Sigmoid colon (tissue), 7 donors: ENCODE results near the gene BPIFA1. TPM values are rescaled to one million over a fixed set of nuclear protein-coding genes. Genes with fewer than 3 reads are reported as not detected.

Experiments
- DNase-seq: peaks from one replicate; pipeline ENCODE4 v3.0.0-alpha.2; 2019
- H3K27ac ChIP-seq, 4 donors: fragments of 200-600 bp; sonication (generic); one replicate each; pipeline ENCODE4 v1.5.1; 2016 to 2019; ENCODE audit warnings: mild to moderate bottlenecking in 1 of 4
- H3K27me3 ChIP-seq, 3 donors: fragments of 200-600 bp; sonication (generic); one replicate each; pipeline ENCODE4 v1.5.1; 2019; ENCODE audit warnings: mild to moderate bottlenecking in 1 of 3
- H3K36me3 ChIP-seq, 4 donors: fragments of 200-600 bp; sonication (generic); one replicate each; pipeline ENCODE4 v1.5.1; 2016 to 2019
- H3K4me1 ChIP-seq, 4 donors: fragments of 200-600 bp; sonication (generic); one replicate each; pipeline ENCODE4 v1.5.1; 2017 to 2019
- H3K4me3 ChIP-seq, 4 donors: fragments of 200-600 bp; sonication (generic); one replicate each; pipeline ENCODE4 v1.5.1; 2017 to 2019; ENCODE audit warnings: mild to moderate bottlenecking in 2 of 4, moderate library complexity in 1 of 4
- H3K9me3 ChIP-seq, 4 donors: fragments of 200-600 bp in 3 of 4; sonication (generic) in 3 of 4; one replicate each; pipeline versions ENCODE4 v1.5.1 to v1.6.1; 2013 to 2019
- CTCF ChIP-seq, 4 experiments: fragments of 450-650 bp in 3 of 4; fragments of 200-600 bp in 1 of 4; IDR thresholded peaks; one replicate each; pipeline ENCODE4 v1.5.1; 2016 to 2019; ENCODE audit warnings: antibody characterized with exemption in 4 of 4, mild to moderate bottlenecking in 3 of 4, moderate library complexity in 2 of 4
- EP300 ChIP-seq, 4 donors: sonication (generic); formaldehyde crosslinking; IDR thresholded peaks; one replicate each; pipeline ENCODE4 v1.6.1; 2017; ENCODE audit warnings: antibody characterized with exemption in 4 of 4
- POLR2A ChIP-seq, 2 donors: fragments of 450-650 bp; IDR thresholded peaks; one replicate each; pipeline ENCODE4 v1.6.1; 2016; ENCODE audit warnings: antibody characterized with exemption in 2 of 2, mild to moderate bottlenecking in 2 of 2, moderate library complexity in 2 of 2
- POLR2AphosphoS5 ChIP-seq, 4 donors: sonication (generic); formaldehyde crosslinking; IDR thresholded peaks; one replicate each; pipeline ENCODE4 v1.6.1; 2017; ENCODE audit warnings: antibody characterized with exemption in 4 of 4
- WGBS, 2 donors: extraction: QIAGEN DNeasy Blood & Tissue Kit; methylation state at CpG; one replicate each; pipeline ENCODE4 v1.1.7; 2013; 5-methylcytosine and 5-hydroxymethylcytosine counted together
- intact Hi-C: fragments of 100-400 bp; cut with DNase I; formaldehyde crosslinking; loops from one replicate; pipeline ENCODE4 v1.15.1; 2023
- polyA plus RNA-seq, 3 donors: library from polyadenylated mRNA; stranded (reverse); fragments of 200-250 nt; gene quantifications; one replicate each; pipeline ENCODE4 v1.2.3, GENCODE V29; 2013
- total RNA-seq, 4 donors: library from RNA; depleted of rRNA; stranded (reverse); fragments of >200 nt; gene quantifications; one replicate each; pipeline ENCODE4 v1.1.0, GENCODE V29; 2016
- donor health status: healthy with polysubstance abuse.
- donor health status: Bipolar disorder and iron deficiency.
- donor health status: healthy.

The BPIFA1 gene
- total and polyA plus RNA-seq, 7 donors: not detected

- WGBS, 2 donors: 79 to 86% methylated on average over 3 of the region's 3 CpGs
Observed at GRCh38 chr20:33199026-33199425, 36.8 kb upstream of the BPIFA1 start.

GRCh38 chr20:33202451-33202850 is 33.3 kb upstream of the BPIFA1 start:
- H3K27ac ChIP-seq: no peak overlapping the region
- H3K27me3 ChIP-seq: peaks cover 0 to 3% (median 0%) of the 10 kb centered on the region in 3 donors
- 55 to 69% methylated on average over 4 of the region's 4 CpGs for WGBS, 2 donors
- no peaks in the 10 kb centered on the region for H3K9me3 ChIP-seq
- H3K36me3 ChIP-seq: no peaks in the 10 kb centered on the region
- intact Hi-C loops: no loop called here
- TF ChIP-seq EP300 (IDR thresholded peaks at IDR 0.05) (no peak), POLR2A (IDR thresholded peaks at IDR 0.05) (no peak), POLR2AphosphoS5 (IDR thresholded peaks at IDR 0.05) (no peak), CTCF (IDR thresholded peaks at IDR 0.05) (no peak)
- H3K4me1 ChIP-seq: no peaks in the 10 kb centered on the region
- no peak overlapping the region for H3K4me3 ChIP-seq
- DNase-seq: no peak

More at GRCh38 chr20:33199026-33199425, 36.8 kb upstream of the BPIFA1 start:
- intact Hi-C loops: no loop called here
- no peak for TF ChIP-seq POLR2AphosphoS5 (IDR thresholded peaks at IDR 0.05)
- no peak for TF ChIP-seq EP300 (IDR thresholded peaks at IDR 0.05)
- TF ChIP-seq CTCF (IDR thresholded peaks at IDR 0.05): no peak
- TF ChIP-seq POLR2A (IDR thresholded peaks at IDR 0.05): no peak
- Histone ChIP-seq H3K27ac (no peak overlapping the region), H3K4me3 (no peak overlapping the region), H3K4me1 (no peaks in the 10 kb centered on the region), H3K36me3 (no peaks in the 10 kb centered on the region), H3K9me3 (no peaks in the 10 kb centered on the region), H3K27me3 (peaks cover 0 to 4% (median 0%) of the 10 kb centered on the region in 3 donors)
- DNase-seq: no peak

GRCh38 chr20:33203444-33203843 is 32.4 kb upstream of the BPIFA1 start:
- TF ChIP-seq POLR2AphosphoS5 (IDR thresholded peaks at IDR 0.05): no peak
- peaks cover 0 to 4% (median 0%) of the 10 kb centered on the region in 3 donors for H3K27me3 ChIP-seq
- H3K9me3 ChIP-seq: no peaks in the 10 kb centered on the region
- no peak overlapping the region for H3K27ac ChIP-seq
- no peaks in the 10 kb centered on the region for H3K36me3 ChIP-seq
- no peak for DNase-seq
- no peak overlapping the region for H3K4me3 ChIP-seq
- intact Hi-C loops: no loop called here
- no peaks in the 10 kb centered on the region for H3K4me1 ChIP-seq
- WGBS, 2 donors: 87% methylated on average over 3 of the region's 3 CpGs

GRCh38 chr20:33209789-33210188 is 26.0 kb upstream of the BPIFA1 start:
- intact Hi-C loops: no loop called here
- DNase-seq: no peak
- Histone ChIP-seq H3K27me3 (peaks cover 0 to 24% (median 0%) of the 10 kb centered on the region in 3 donors), H3K36me3 (no peaks in the 10 kb centered on the region), H3K4me3 (no peak overlapping the region), H3K4me1 (no peaks in the 10 kb centered on the region), H3K9me3 (no peaks in the 10 kb centered on the region), H3K27ac (no peak overlapping the region)
- TF ChIP-seq POLR2AphosphoS5 (IDR thresholded peaks at IDR 0.05): no peak
- TF ChIP-seq CTCF (IDR thresholded peaks at IDR 0.05): no peak
- no peak for TF ChIP-seq EP300 (IDR thresholded peaks at IDR 0.05)
- TF ChIP-seq POLR2A (IDR thresholded peaks at IDR 0.05): no peak
- 4 to 7% methylated on average over 13 of the region's 13 CpGs for WGBS, 2 donors

- WGBS, 2 donors: 27 to 60% methylated on average over 1 of the region's 1 CpG
- Histone ChIP-seq H3K36me3 (no peaks in the 10 kb centered on the region), H3K9me3 (no peaks in the 10 kb centered on the region), H3K27me3 (peaks cover 0 to 24% (median 0%) of the 10 kb centered on the region in 3 donors), H3K27ac (no peak overlapping the region), H3K4me3 (no peak overlapping the region), H3K4me1 (no peaks in the 10 kb centered on the region)
- intact Hi-C loops: no loop called here
- no peak for DNase-seq
- TF ChIP-seq POLR2A (IDR thresholded peaks at IDR 0.05): no peak
- no peak for TF ChIP-seq CTCF (IDR thresholded peaks at IDR 0.05)
- no peak for TF ChIP-seq POLR2AphosphoS5 (IDR thresholded peaks at IDR 0.05)
- no peak for TF ChIP-seq EP300 (IDR thresholded peaks at IDR 0.05)
Observed at GRCh38 chr20:33210371-33210770, 25.4 kb upstream of the BPIFA1 start.
